Activated CD8-positive, alpha-beta T cell treated with anti-CD3 and anti-CD28 coated beads for 36 hours (primary cell): ENCODE measurements around the gene COL18A1. TPM values are rescaled to one million over a fixed set of nuclear protein-coding genes. Genes with fewer than 3 reads are reported as not detected.

Experiments
- ATAC-seq: fragments of 200-7000 bp; cut with Tn5 transposase; one replicate; pipeline ENCODE4 v1.10.0; 2021; ENCODE audit warnings: mild to moderate bottlenecking, moderate library complexity
- CTCF ChIA-PET: fragments of 350-600 bp; sonication (Branson Sonifier 250); formaldehyde crosslinking; loops from one replicate; lab custom pipeline; 2021; ENCODE audit warnings: antibody characterized with exemption; lab: Charles Lee
- POLR2A ChIA-PET: fragments of 350-600 bp; sonication (Branson Sonifier 250); formaldehyde crosslinking; loops from one replicate; lab custom pipeline; 2021; ENCODE audit warnings: antibody characterized with exemption; lab: Charles Lee
- DNase-seq: peaks from one replicate; pipeline ENCODE4 v3.0.0-alpha.2; 2020
- H3K27ac Mint-ChIP-seq: one replicate; pipeline ENCODE4 v1.8.0; 2021; ENCODE audit warnings: mild to moderate bottlenecking, mixed read lengths
- H3K27me3 Mint-ChIP-seq: one replicate; pipeline ENCODE4 v1.8.0; 2021; ENCODE audit warnings: mixed read lengths
- H3K36me3 Mint-ChIP-seq: one replicate; pipeline ENCODE4 v1.8.0; 2021; ENCODE audit warnings: low read depth, mixed read lengths
- H3K4me1 Mint-ChIP-seq: one replicate; pipeline ENCODE4 v1.8.0; 2021; ENCODE audit warnings: low read depth, mixed read lengths
- H3K4me3 Mint-ChIP-seq: one replicate; pipeline ENCODE4 v1.8.0; 2021; ENCODE audit warnings: mild to moderate bottlenecking, moderate library complexity, mixed read lengths
- H3K9me3 Mint-ChIP-seq: one replicate; pipeline ENCODE4 v1.8.0; 2021; ENCODE audit warnings: mixed read lengths
- intact Hi-C: fragments of 100-400 bp; cut with micrococcal nuclease; formaldehyde crosslinking; loops from one replicate; pipeline ENCODE4 v1.10.0; 2022
- total RNA-seq, 2 experiments: library from RNA; stranded (reverse); gene quantifications; one replicate each; pipeline ENCODE4 v1.2.3, GENCODE V29; 2021
- TF ChIP-seq, protein P1 (sequence below): fragments of 200-600 bp; IDR thresholded peaks from one replicate; pipeline ENCODE4 v1.8.0; 2022; ENCODE audit warnings: antibody characterized with exemption, mild to moderate bottlenecking

Gene COL18A1
- total RNA-seq, 2 experiments from 2014 or later = 9.4 to 9.7 TPM

GRCh38 chr21:45466330-45467220 is 61.6 kb downstream of the COL18A1 start:
- H3K4me1 Mint-ChIP-seq = peaks cover 13% of the 10 kb centered on the region
- no peaks in the 10 kb centered on the region for H3K27me3 Mint-ChIP-seq
- TF ChIP-seq, protein P1, sequence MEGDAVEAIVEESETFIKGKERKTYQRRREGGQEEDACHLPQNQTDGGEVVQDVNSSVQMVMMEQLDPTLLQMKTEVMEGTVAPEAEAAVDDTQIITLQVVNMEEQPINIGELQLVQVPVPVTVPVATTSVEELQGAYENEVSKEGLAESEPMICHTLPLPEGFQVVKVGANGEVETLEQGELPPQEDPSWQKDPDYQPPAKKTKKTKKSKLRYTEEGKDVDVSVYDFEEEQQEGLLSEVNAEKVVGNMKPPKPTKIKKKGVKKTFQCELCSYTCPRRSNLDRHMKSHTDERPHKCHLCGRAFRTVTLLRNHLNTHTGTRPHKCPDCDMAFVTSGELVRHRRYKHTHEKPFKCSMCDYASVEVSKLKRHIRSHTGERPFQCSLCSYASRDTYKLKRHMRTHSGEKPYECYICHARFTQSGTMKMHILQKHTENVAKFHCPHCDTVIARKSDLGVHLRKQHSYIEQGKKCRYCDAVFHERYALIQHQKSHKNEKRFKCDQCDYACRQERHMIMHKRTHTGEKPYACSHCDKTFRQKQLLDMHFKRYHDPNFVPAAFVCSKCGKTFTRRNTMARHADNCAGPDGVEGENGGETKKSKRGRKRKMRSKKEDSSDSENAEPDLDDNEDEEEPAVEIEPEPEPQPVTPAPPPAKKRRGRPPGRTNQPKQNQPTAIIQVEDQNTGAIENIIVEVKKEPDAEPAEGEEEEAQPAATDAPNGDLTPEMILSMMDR = no peak
- no peak overlapping the region for H3K4me3 Mint-ChIP-seq
- POLR2A ChIA-PET = no interaction called here
- intact Hi-C loops = no loop called here
- no peak for ATAC-seq
- DNase-seq = no peak
- peaks cover 5% of the 10 kb centered on the region for H3K9me3 Mint-ChIP-seq
- CTCF ChIA-PET = no interaction called here
- H3K27ac Mint-ChIP-seq = no peak overlapping the region
- no peaks in the 10 kb centered on the region for H3K36me3 Mint-ChIP-seq

DNA sequence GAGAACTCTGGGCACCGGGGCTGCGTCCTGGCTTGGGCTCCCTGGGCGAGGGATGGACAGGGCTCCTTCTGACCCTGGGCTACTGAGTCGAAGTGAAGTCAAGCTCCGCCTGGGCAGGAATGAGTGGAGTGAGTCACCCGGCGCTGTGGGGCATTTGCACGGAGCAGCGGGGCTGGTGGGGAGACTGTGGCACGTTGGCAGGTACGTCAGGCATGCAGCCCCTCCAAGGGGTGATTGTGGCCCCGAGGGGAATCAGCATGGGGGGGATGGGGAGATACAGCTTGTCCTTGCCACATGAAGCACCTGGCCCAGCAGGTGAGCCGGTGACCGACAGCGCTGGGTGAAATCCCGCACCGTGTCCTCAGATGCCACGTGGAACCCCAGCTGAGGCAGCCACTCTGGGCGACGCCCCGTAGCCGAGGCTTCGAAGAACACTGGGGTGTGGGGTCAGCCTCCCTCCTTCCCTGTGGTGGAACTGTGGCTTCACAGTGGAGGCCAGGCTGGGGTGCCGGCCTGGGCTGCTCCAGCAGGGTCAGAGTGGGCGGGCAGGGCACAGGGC is 62.3 kb downstream of the COL18A1 start:
- H3K9me3 Mint-ChIP-seq = peaks cover 2% of the 10 kb centered on the region
- peaks cover 14% of the 10 kb centered on the region for H3K4me1 Mint-ChIP-seq
- H3K27ac Mint-ChIP-seq = no peak overlapping the region
- POLR2A ChIA-PET = no interaction called here
- DNase-seq (no peak), ATAC-seq (no peak)
- no peaks in the 10 kb centered on the region for H3K27me3 Mint-ChIP-seq
- CTCF ChIA-PET = no interaction called here
- H3K36me3 Mint-ChIP-seq = no peaks in the 10 kb centered on the region
- intact Hi-C loops = no loop called here
- H3K4me3 Mint-ChIP-seq = no peak overlapping the region
- TF ChIP-seq, protein P1 = no peak

GRCh38 chr21:45468051-45468970 is 63.3 kb downstream of the COL18A1 start:
- Mint-ChIP-seq H3K27me3 (no peaks in the 10 kb centered on the region), H3K27ac (no peak overlapping the region), H3K4me1 (peaks cover 14% of the 10 kb centered on the region), H3K4me3 (no peak overlapping the region), H3K36me3 (no peaks in the 10 kb centered on the region), H3K9me3 (no peaks in the 10 kb centered on the region)
- TF ChIP-seq, protein P1 = no peak
- ATAC-seq = no peak
- intact Hi-C loops = no loop called here
- POLR2A ChIA-PET = no interaction called here
- no peak for DNase-seq
- CTCF ChIA-PET = interaction anchor here (1.7 kb wide), 1 partner anchor 10 kb away, joined by 6 read pairs; no protein-coding TSS in a partner anchor

DNA sequence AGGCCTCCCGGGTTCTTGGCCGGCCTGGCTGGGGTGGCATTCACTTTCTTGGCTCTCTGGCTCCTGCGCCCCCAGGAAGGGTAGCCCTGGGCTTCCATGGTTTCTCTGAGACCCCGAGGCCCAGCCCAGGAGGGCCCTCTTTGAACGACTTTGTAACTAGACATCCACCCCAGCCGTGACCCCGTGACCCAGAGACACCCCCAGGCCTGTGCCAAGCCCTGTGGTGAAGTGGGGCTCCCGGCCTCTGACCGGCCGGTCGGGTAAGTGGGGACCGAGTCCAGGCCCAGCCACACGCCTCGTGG is 64.0 kb downstream of the COL18A1 start:
- TF ChIP-seq, protein P1 = no peak
- intact Hi-C loops = no loop called here
- ChIA-PET POLR2A (no interaction called here), CTCF (interaction anchor here (1.7 kb wide), 1 partner anchor 9 kb away, joined by 6 read pairs; no protein-coding TSS in a partner anchor)
- H3K36me3 Mint-ChIP-seq = no peaks in the 10 kb centered on the region
- H3K9me3 Mint-ChIP-seq = no peaks in the 10 kb centered on the region
- H3K4me1 Mint-ChIP-seq = peaks cover 14% of the 10 kb centered on the region
- ATAC-seq = no peak
- H3K4me3 Mint-ChIP-seq = no peak overlapping the region
- H3K27ac Mint-ChIP-seq = no peak overlapping the region
- no peak for DNase-seq
- H3K27me3 Mint-ChIP-seq = no peaks in the 10 kb centered on the region
